Tibial artery (tissue), 4 donors: ENCODE results near the gene NFIX.
A peak's percentile ranks its signal among the peaks of the same experiment; 100 is the strongest.

Experiments used
- DNase-seq, 2 donors: peaks; one replicate each; pipeline ENCODE4 v3.0.0-alpha.2; 2019
- H3K27ac ChIP-seq, 2 donors: fragments of 200-600 bp; sonication (generic) in 1 of 2; 1 replicate in 1 of 2; 2 replicates in 1 of 2; pipeline ENCODE4 v1.5.1; 2018 to 2019; ENCODE audit warnings: mild to moderate bottlenecking in 1 of 2
- H3K27me3 ChIP-seq, 2 donors: fragments of 200-600 bp; sonication (generic) in 1 of 2; one replicate each; pipeline versions ENCODE4 v1.5.1 to v1.6.0; 2016 to 2019
- H3K36me3 ChIP-seq, 3 donors: fragments of 200-600 bp; sonication (generic) in 2 of 3; one replicate each; pipeline ENCODE4 v1.5.1; 2016 to 2019; ENCODE audit warnings: mild to moderate bottlenecking in 2 of 3
- H3K4me1 ChIP-seq, 4 donors: fragments of 200-600 bp; sonication (generic) in 2 of 4; 1 replicate in 3 of 4; 2 replicates in 1 of 4; pipeline ENCODE4 v1.5.1; 2016 to 2019
- H3K4me3 ChIP-seq, 2 donors: fragments of 200-600 bp; sonication (generic) in 1 of 2; 1 replicate in 1 of 2; 2 replicates in 1 of 2; pipeline ENCODE4 v1.5.1; 2018 to 2019; ENCODE audit warnings: mild to moderate bottlenecking in 2 of 2
- H3K9me3 ChIP-seq, 3 donors: fragments of 200-600 bp; sonication (generic) in 1 of 3; one replicate each; pipeline ENCODE4 v1.5.1; 2016 to 2019
- intact Hi-C: fragments of 100-400 bp; cut with DNase I; formaldehyde crosslinking; loops from one replicate; pipeline ENCODE4 v1.15.0; 2023; ENCODE audit warnings: low total_unique reads
- TF ChIP-seq, protein P1 (sequence below), 2 experiments: fragments of 200-600 bp in 1 of 2; fragments of 450-650 bp in 1 of 2; IDR thresholded peaks; one replicate each; pipeline ENCODE4 v1.5.1; 2017 to 2019; ENCODE audit warnings: antibody characterized with exemption in 2 of 2, mild to moderate bottlenecking in 1 of 2, moderate library complexity in 1 of 2

The NFIX gene

DNA sequence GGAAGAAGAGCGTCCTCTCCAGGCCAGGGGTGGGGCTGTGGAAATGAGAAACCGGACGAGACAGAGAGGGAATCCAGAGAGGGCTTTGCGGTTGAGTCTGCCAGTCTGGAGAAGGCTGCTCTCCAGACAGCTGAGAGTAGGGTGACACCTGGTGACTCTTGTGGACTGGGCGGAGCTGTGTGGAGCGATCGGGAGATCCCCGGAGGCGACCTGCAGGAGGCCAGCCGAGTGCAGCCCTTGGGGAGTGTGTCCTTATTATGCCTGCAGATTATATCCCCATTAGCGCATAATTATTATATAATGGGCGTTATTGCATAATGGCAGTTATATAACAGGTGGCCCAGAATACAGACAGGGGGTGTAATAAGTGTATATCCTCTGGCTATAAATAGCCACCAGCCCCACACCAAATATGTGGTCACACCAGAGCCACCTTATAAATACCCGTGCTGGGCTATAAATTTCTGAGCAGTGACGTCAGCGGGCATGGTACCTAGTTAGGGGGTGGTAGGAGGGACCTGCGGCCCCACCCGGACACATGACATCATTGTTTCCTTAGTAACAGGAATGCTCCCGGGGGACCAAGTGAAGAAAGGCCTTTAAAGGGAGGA lies 41.2 kb downstream of the NFIX start:
- intact Hi-C loops, result loop anchor here (5.0 kb wide), 1 partner anchor 39 kb away; the partner anchor contains the start of gene NFIX
- H3K36me3 ChIP-seq, result no peaks in the 10 kb centered on the region

DNA sequence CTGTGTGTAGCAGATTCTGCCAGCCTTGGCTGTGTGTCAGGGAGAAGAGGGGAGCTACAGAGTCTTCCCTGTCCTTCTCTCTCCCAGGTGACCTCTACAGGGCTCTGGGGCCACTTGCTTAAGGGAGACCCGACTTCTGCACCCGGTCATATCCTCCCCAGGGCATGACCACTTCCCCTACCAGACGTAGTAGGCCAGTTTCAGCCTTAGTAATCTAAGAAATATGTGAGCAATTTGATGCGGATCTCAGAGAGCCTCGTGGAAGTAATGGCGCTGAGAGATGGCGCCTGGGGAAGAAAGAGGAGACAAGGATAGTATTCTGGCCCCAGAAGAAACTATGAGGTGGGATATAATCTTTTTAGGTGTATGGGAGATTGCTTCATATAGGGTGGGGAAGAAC lies 41.9 kb downstream of the NFIX start:
- no peak overlapping the region for H3K4me3 ChIP-seq

More for the DNA sequence above, 41.2 kb downstream of the NFIX start:
- Histone ChIP-seq H3K4me3 (no peak overlapping the region), H3K27ac (peak overlapping the region; percentile 88 to 99), H3K4me1 (peaks cover 4 to 100% (median 99%) of the 10 kb centered on the region in 4 donors), H3K27me3 (no peaks in the 10 kb centered on the region), H3K9me3 (no peaks in the 10 kb centered on the region)
- peak in 1 of 2 donors; percentile 92 for DNase-seq
- TF ChIP-seq, protein P1, sequence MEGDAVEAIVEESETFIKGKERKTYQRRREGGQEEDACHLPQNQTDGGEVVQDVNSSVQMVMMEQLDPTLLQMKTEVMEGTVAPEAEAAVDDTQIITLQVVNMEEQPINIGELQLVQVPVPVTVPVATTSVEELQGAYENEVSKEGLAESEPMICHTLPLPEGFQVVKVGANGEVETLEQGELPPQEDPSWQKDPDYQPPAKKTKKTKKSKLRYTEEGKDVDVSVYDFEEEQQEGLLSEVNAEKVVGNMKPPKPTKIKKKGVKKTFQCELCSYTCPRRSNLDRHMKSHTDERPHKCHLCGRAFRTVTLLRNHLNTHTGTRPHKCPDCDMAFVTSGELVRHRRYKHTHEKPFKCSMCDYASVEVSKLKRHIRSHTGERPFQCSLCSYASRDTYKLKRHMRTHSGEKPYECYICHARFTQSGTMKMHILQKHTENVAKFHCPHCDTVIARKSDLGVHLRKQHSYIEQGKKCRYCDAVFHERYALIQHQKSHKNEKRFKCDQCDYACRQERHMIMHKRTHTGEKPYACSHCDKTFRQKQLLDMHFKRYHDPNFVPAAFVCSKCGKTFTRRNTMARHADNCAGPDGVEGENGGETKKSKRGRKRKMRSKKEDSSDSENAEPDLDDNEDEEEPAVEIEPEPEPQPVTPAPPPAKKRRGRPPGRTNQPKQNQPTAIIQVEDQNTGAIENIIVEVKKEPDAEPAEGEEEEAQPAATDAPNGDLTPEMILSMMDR (IDR thresholded peaks at IDR 0.05), result no peak

DNA sequence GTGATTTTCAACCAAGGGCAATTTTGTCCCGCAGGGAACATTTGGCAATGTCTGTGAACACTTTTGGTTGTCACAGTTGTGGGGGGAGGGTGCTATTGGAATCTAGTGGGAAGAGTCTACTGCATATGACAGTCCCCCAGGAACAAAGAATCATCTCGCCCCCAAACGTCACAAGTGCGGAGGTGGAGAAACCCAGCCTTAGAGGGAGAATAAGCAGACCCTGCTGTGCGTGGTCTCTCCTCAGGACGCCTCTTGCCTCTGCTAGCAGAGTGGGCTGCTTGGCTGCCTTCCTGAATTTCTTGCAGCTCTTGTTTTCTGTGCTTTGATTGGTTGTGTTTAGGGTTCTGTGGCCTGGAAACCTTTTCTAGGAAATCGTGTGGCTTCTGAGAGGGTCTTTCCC lies 42.5 kb downstream of the NFIX start:
- no peak for DNase-seq
- Histone ChIP-seq H3K27ac (peak overlapping the region; percentile 88 to 99), H3K9me3 (no peaks in the 10 kb centered on the region), H3K27me3 (no peaks in the 10 kb centered on the region), H3K4me1 (peaks cover 4 to 99% (median 93%) of the 10 kb centered on the region in 4 donors), H3K36me3 (no peaks in the 10 kb centered on the region), H3K4me3 (no peak overlapping the region)
- intact Hi-C loops, result loop anchor here (5.0 kb wide), 1 partner anchor 40 kb away; the partner anchor contains the start of gene NFIX
- TF ChIP-seq, protein P1 (IDR thresholded peaks at IDR 0.05), result no peak

More for the DNA sequence above, 41.9 kb downstream of the NFIX start:
- intact Hi-C loops, result loop anchor here (5.0 kb wide), 1 partner anchor 40 kb away; the partner anchor contains the start of gene NFIX
- Histone ChIP-seq H3K27me3 (no peaks in the 10 kb centered on the region), H3K4me1 (peaks cover 4 to 99% (median 94%) of the 10 kb centered on the region in 4 donors), H3K9me3 (no peaks in the 10 kb centered on the region), H3K36me3 (no peaks in the 10 kb centered on the region), H3K27ac (peak overlapping the region; percentile 88 to 99)
- TF ChIP-seq, protein P1 (IDR thresholded peaks at IDR 0.05), result no peak
- peak in 1 of 2 donors; percentile 73 for DNase-seq

DNA sequence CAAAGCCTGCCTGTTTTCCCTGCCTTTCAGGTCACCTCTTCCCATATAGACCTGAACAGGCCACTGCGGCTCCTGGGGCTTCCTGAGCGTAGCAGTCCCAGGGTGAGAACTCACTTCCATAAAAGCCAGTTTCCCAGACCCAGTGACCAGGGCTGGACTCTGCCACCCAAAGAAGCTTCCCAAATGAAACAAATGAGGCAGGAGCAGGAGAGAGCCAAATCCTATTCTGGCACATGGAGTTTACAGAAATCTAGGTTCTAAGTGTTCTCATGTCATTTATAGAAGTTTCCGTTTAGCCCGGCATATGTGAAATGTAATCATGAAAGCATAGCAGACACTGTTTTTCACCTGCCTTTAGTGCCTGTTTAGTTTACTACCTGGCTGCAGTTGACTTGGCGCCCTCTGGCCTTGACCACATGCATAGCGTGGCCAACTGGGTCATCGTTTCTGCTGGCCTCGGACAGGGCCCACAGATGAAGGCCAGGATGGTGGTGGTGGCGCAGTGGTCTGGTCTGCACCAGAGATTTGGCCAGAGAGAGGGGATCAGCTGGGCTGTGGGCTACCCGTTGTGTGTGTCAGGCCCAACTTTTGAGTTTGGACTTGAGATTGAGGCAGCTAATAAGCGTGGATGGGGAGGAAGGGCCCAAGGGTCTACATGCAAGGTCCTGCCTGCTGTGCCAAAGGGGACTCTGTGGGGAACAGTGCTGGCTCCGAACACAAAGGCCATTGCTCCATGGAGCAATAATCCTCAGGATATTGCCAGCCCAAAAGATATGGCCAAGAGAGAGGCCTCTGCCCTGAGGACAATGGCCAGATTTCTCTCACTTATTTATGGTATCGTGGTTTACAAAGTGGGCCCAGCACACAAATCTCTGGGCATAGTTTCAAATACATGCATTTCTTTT lies 43.3 kb downstream of the NFIX start:
- Histone ChIP-seq H3K9me3 (no peaks in the 10 kb centered on the region), H3K27ac (peak overlapping the region; percentile 88 to 99), H3K4me1 (peaks cover 4 to 99% (median 93%) of the 10 kb centered on the region in 4 donors), H3K27me3 (no peaks in the 10 kb centered on the region), H3K4me3 (no peak overlapping the region), H3K36me3 (no peaks in the 10 kb centered on the region)
- no peak for DNase-seq
- TF ChIP-seq, protein P1 (IDR thresholded peaks at IDR 0.05), result no peak
- intact Hi-C loops, result loop anchor here (5.0 kb wide), 1 partner anchor 41 kb away; the partner anchor contains the start of gene NFIX

DNA sequence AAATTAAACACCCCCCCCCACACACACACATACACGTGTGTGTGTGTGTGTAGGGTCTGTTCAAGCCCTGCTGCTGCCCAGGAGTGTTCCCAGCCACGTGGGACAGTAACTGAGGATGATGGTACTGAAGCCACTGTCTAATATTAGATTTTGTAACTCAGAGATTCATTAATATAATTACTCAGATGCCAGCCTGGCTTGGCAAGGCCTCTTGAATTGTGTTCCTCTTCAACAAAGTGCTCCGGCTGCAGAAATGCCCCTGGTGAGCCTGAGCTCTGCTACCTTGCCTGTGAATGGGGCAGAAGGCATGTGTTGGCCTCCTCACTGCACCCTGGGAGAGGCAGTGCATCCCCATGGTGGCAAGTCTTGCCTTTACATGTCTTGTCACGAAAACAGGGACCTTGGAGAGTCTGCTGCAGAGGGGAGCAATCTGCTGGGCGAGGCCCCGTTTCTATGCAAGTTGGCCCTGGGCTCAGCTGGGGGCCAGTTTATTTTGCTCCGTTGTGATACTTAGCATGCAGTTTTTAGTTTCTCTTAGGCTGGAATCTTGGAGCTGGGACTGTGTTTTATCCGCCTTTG lies 44.0 kb downstream of the NFIX start:
- TF ChIP-seq, protein P1 (IDR thresholded peaks at IDR 0.05), result no peak
- H3K36me3 ChIP-seq, result no peaks in the 10 kb centered on the region
- peaks cover 4 to 99% (median 93%) of the 10 kb centered on the region in 4 donors for H3K4me1 ChIP-seq
- H3K27me3 ChIP-seq, result no peaks in the 10 kb centered on the region
- no peaks in the 10 kb centered on the region for H3K9me3 ChIP-seq
- DNase-seq, result no peak
- H3K4me3 ChIP-seq, result no peak overlapping the region
- intact Hi-C loops, result loop anchor here (5.0 kb wide), 1 partner anchor 42 kb away; the partner anchor contains the start of gene NFIX
- H3K27ac ChIP-seq, result peak overlapping the region; percentile 88 to 99
